Fibroblast of skin of right biceps (primary cell): ENCODE measurements around the gene PASD1.

ENCODE experiments used
- DNase-seq: peaks from one replicate; pipeline ENCODE4 v3.0.0-alpha.2; 2013

PASD1 gene

GRCh38 chrX:151702026-151702714, 138.7 kb downstream of the PASD1 start:
- DNase-seq: peak; percentile 34

- DNase-seq: no peak
These were observed 139.4 kb downstream of the PASD1 start for GRCh38 chrX:151702741-151703340.

GRCh38 chrX:151703487-151703886, 140.0 kb downstream of the PASD1 start:
- DNase-seq: peak; percentile 22

- no peak for DNase-seq
These were observed 140.7 kb downstream of the PASD1 start for GRCh38 chrX:151704041-151704663.

- no peak for DNase-seq
These were observed 145.3 kb downstream of the PASD1 start for GRCh38 chrX:151708821-151709220.

- DNase-seq: peak; percentile 11
These were observed 147.0 kb downstream of the PASD1 start for GRCh38 chrX:151710457-151710856.

- DNase-seq: no peak
These were observed 147.7 kb downstream of the PASD1 start for GRCh38 chrX:151711154-151711553.

GRCh38 chrX:151711787-151712186, 148.3 kb downstream of the PASD1 start:
- DNase-seq: no peak

- no peak for DNase-seq
These were observed 148.8 kb downstream of the PASD1 start for GRCh38 chrX:151712253-151712652.

GRCh38 chrX:151713849-151714248, 150.4 kb downstream of the PASD1 start:
- DNase-seq: no peak

- DNase-seq: no peak
These were observed 150.9 kb downstream of the PASD1 start for GRCh38 chrX:151714362-151714761.

- no peak for DNase-seq
These were observed 152.3 kb downstream of the PASD1 start, which contains the start of gene FATE1 for GRCh38 chrX:151715752-151716151. Gene FATE1, plus strand, starts transcription at chrX:151716035. Its CDS starts 85 bp downstream, at chrX:151716120.

GRCh38 chrX:151722241-151722846, 158.9 kb downstream of the PASD1 start:
- peak; percentile 27 for DNase-seq

- no peak for DNase-seq
These were observed 159.8 kb downstream of the PASD1 start for GRCh38 chrX:151723156-151723760.

GRCh38 chrX:151724563-151725337, 161.3 kb downstream of the PASD1 start:
- no peak for DNase-seq

- no peak for DNase-seq
These were observed 161.8 kb downstream of the PASD1 start for GRCh38 chrX:151725338-151725614.
